HCT116 (cell line): ENCODE data around the gene SDK1. TPM values are rescaled to one million over a fixed set of nuclear protein-coding genes. Genes with fewer than 3 reads are reported as not detected.

ENCODE experiments used
- ATAC-seq: fragments of 200-7000 bp; cut with Tn5 transposase; 2 replicates; pipeline ENCODE4 v1.9.1; 2020; ENCODE audit warnings: mild to moderate bottlenecking, moderate library complexity
- BruUV-seq: library from RNA; stranded (reverse); fragments of 400-500 nt; replicated peaks from 2 replicates; lab custom pipeline; 2021; lab: Mats Ljungman, UMichigan
- CTCF ChIA-PET: fragments of 300-600 bp; sonication (Branson Sonifier 250); formaldehyde crosslinking; loops from one replicate; lab custom pipeline; 2021; ENCODE audit warnings: antibody characterized with exemption; lab: Charles Lee
- POLR2A ChIA-PET: fragments of 300-600, 350-600 bp; sonication (Branson Sonifier 250); formaldehyde crosslinking; loops from one replicate; lab custom pipeline; 2021; ENCODE audit warnings: antibody characterized with exemption; lab: Charles Lee
- RAD21 ChIA-PET, 2 experiments: fragments of 300-600 bp; sonication (Branson Sonifier 250); formaldehyde crosslinking; loops; one replicate each; lab custom pipeline; 2023; ENCODE audit warnings: low total read pairs in 2 of 2; ENCODE audit not compliant: uncharacterized antibody in 2 of 2, unreplicated experiment in 2 of 2, low non-redundant PET in 1 of 2; lab: Charles Lee
- DNase-seq: peaks from one replicate; pipeline ENCODE4 v3.0.0-alpha.2; 2010; ENCODE audit warnings: low read depth, low spot score
- H2AFZ ChIP-seq: fragments of 200-600 bp; shearing (Covaris generic), sonication (generic); 2 replicates; pipeline ENCODE4 v1.6.1; 2017; ENCODE audit warnings: low read depth, mixed run types, mixed read lengths, antibody characterized with exemption, low read length; ENCODE audit not compliant: poor library complexity, severe bottlenecking
- H3K27ac ChIP-seq: 2 replicates; pipeline ENCODE4 v1.5.1; 2012; ENCODE audit warnings: low read depth, low read length
- H3K27me3 ChIP-seq: fragments of 200-600 bp; sonication (generic); 2 replicates; pipeline ENCODE4 v1.6.1; 2016; ENCODE audit warnings: mixed run types, low read length, mixed read lengths; ENCODE audit not compliant: insufficient read depth
- H3K36me3 ChIP-seq, 2 experiments: fragments of 200-500 bp in 1 of 2; fragments of 200-600 bp in 1 of 2; sonication (Bioruptor generic) in 1 of 2; sonication (generic) in 1 of 2; 2 replicates each; pipeline versions ENCODE4 v1.5.1 to v1.6.1; 2014 to 2016; ENCODE audit warnings: low read length in 2 of 2, inconsistent platforms in 1 of 2, mixed read lengths in 1 of 2, mixed run types in 1 of 2; ENCODE audit not compliant: insufficient read depth in 2 of 2, control insufficient read depth in 1 of 2
- H3K4me1 ChIP-seq, 2 experiments: fragments of 200-600 bp in 1 of 2; sonication (generic) in 1 of 2; 2 replicates each; pipeline versions ENCODE4 v1.5.1 to v1.6.1; 2012 to 2017; ENCODE audit warnings: low read length in 2 of 2, inconsistent platforms in 1 of 2, mild to moderate bottlenecking in 1 of 2, mixed read lengths in 1 of 2, mixed run types in 1 of 2, moderate library complexity in 1 of 2; ENCODE audit not compliant: insufficient read depth in 2 of 2, control insufficient read depth in 1 of 2
- H3K4me2 ChIP-seq: fragments of 200-600 bp; sonication (generic); 2 replicates; pipeline ENCODE4 v1.6.1; 2017; ENCODE audit warnings: mixed run types, low read length, mixed read lengths
- H3K4me3 ChIP-seq, 2 experiments: fragments of 200-600 bp in 1 of 2; sonication (generic) in 1 of 2; replicated peaks in 1 of 2; 2 replicates each; pipeline ENCODE4 v1.5.1; 2011 to 2016; ENCODE audit warnings: low read length in 2 of 2, control low read depth in 1 of 2, low read depth in 1 of 2, mild to moderate bottlenecking in 1 of 2, mixed read lengths in 1 of 2, mixed run types in 1 of 2
- H3K79me2 ChIP-seq: fragments of 200-600 bp; sonication (generic); 2 replicates; pipeline ENCODE4 v1.6.1; 2017; ENCODE audit warnings: mild to moderate bottlenecking, mixed run types, low read length, moderate library complexity, mixed read lengths; ENCODE audit not compliant: insufficient read depth
- H3K9ac ChIP-seq: fragments of 200-600 bp; sonication (generic); 2 replicates; pipeline ENCODE4 v1.6.1; 2016; ENCODE audit warnings: low read length, mixed read lengths
- H3K9me2 ChIP-seq: fragments of 200-600 bp; sonication (generic), shearing (Covaris generic); 2 replicates; pipeline ENCODE4 v1.6.1; 2017; ENCODE audit warnings: mixed run types, mild to moderate bottlenecking, moderate library complexity; ENCODE audit not compliant: insufficient read depth
- H3K9me3 ChIP-seq, 2 experiments: fragments of 200-500 bp in 1 of 2; fragments of 200-600 bp in 1 of 2; sonication (Bioruptor generic) in 1 of 2; sonication (generic) in 1 of 2; 2 replicates each; pipeline ENCODE4 v1.6.1; 2014 to 2017; ENCODE audit warnings: low read length in 2 of 2, mixed read lengths in 2 of 2, inconsistent platforms in 1 of 2, low read depth in 1 of 2, mild to moderate bottlenecking in 1 of 2, mixed run types in 1 of 2, moderate library complexity in 1 of 2; ENCODE audit not compliant: control insufficient read depth in 1 of 2, insufficient read depth in 1 of 2
- H4K20me1 ChIP-seq: fragments of 200-600 bp; sonication (generic), shearing (Covaris generic); 2 replicates; pipeline ENCODE4 v1.6.1; 2017; ENCODE audit warnings: mixed run types, mild to moderate bottlenecking, moderate library complexity; ENCODE audit not compliant: insufficient read depth
- CBX3 ChIP-seq: IDR thresholded peaks from 2 replicates; pipeline ENCODE4 v1.6.1; 2012; ENCODE audit warnings: low read depth
- CEBPB ChIP-seq: IDR thresholded peaks from 2 replicates; pipeline ENCODE4 v1.6.1; 2012; ENCODE audit warnings: low read depth
- EGR1 ChIP-seq: IDR thresholded peaks from 2 replicates; pipeline ENCODE4 v1.6.1; 2012; ENCODE audit warnings: low read depth
- EZH2 ChIP-seq: fragments of 200-600 bp; sonication (generic); IDR thresholded peaks from 2 replicates; pipeline ENCODE4 v1.6.1; 2017; ENCODE audit warnings: antibody characterized with exemption, mixed run types
- EZH2phosphoT487 ChIP-seq: fragments of 200-600 bp; IDR thresholded peaks from 2 replicates; pipeline ENCODE4 v1.6.1; 2018; ENCODE audit warnings: antibody characterized with exemption, borderline replicate concordance
- FOSL1 ChIP-seq: IDR thresholded peaks from 2 replicates; pipeline ENCODE4 v1.6.1; 2012; ENCODE audit warnings: low read depth
- JUND ChIP-seq: IDR thresholded peaks from 2 replicates; pipeline ENCODE4 v1.6.1; 2012
- POLR2AphosphoS5 ChIP-seq: IDR thresholded peaks from 2 replicates; pipeline ENCODE4 v1.6.1; 2011; ENCODE audit warnings: mild to moderate bottlenecking, low read depth, low read length, moderate library complexity
- RAD21 ChIP-seq: IDR thresholded peaks from 2 replicates; pipeline ENCODE4 v1.6.1; 2012; ENCODE audit warnings: low read depth, mild to moderate bottlenecking
- SIN3A ChIP-seq: IDR thresholded peaks from 2 replicates; pipeline ENCODE4 v1.6.1; 2012; ENCODE audit warnings: low read depth
- SP1 ChIP-seq: IDR thresholded peaks from 2 replicates; pipeline ENCODE4 v1.6.1; 2012; ENCODE audit warnings: low read depth
- TCF7L2 ChIP-seq: IDR thresholded peaks from 2 replicates; pipeline ENCODE4 v1.7.0; 2011; ENCODE audit warnings: borderline replicate concordance, inconsistent platforms; ENCODE audit not compliant: insufficient read depth, insufficient read length; ENCODE audit errors: extremely low read depth
- ZFX ChIP-seq: fragments of 450-650 bp; IDR thresholded peaks from 2 replicates; pipeline ENCODE4 v1.6.1; 2017
- ZNF274 ChIP-seq: fragments of 200-500 bp; sonication (Bioruptor generic); IDR thresholded peaks from 2 replicates; pipeline ENCODE4 v1.6.1; 2014; ENCODE audit warnings: mild to moderate bottlenecking, low read depth, low read length, inconsistent platforms
- intact Hi-C: fragments of 100-400 bp; cut with micrococcal nuclease; formaldehyde crosslinking; loops from 2 replicates; pipeline ENCODE4 v1.10.0; 2022
- total RNA-seq: library from RNA; stranded (reverse); gene quantifications from one replicate; pipeline ENCODE4 v1.2.1, GENCODE V29; 2021; ENCODE audit not compliant: unreplicated experiment
- TF ChIP-seq, protein P1 (sequence below): IDR thresholded peaks from 2 replicates; pipeline ENCODE4 v1.6.1; 2011; ENCODE audit warnings: mild to moderate bottlenecking, low read length, moderate library complexity; ENCODE audit not compliant: insufficient replicate concordance; ENCODE audit errors: extremely low read depth
- TF ChIP-seq, protein P2 (sequence below): IDR thresholded peaks from 2 replicates; pipeline ENCODE4 v1.6.1; 2012
- TF ChIP-seq, protein P3 (sequence below): IDR thresholded peaks from 2 replicates; pipeline ENCODE4 v1.6.1; 2012

SDK1 gene
- total RNA-seq, 1 experiment from 2014 or later: 0.05 TPM

DNA sequence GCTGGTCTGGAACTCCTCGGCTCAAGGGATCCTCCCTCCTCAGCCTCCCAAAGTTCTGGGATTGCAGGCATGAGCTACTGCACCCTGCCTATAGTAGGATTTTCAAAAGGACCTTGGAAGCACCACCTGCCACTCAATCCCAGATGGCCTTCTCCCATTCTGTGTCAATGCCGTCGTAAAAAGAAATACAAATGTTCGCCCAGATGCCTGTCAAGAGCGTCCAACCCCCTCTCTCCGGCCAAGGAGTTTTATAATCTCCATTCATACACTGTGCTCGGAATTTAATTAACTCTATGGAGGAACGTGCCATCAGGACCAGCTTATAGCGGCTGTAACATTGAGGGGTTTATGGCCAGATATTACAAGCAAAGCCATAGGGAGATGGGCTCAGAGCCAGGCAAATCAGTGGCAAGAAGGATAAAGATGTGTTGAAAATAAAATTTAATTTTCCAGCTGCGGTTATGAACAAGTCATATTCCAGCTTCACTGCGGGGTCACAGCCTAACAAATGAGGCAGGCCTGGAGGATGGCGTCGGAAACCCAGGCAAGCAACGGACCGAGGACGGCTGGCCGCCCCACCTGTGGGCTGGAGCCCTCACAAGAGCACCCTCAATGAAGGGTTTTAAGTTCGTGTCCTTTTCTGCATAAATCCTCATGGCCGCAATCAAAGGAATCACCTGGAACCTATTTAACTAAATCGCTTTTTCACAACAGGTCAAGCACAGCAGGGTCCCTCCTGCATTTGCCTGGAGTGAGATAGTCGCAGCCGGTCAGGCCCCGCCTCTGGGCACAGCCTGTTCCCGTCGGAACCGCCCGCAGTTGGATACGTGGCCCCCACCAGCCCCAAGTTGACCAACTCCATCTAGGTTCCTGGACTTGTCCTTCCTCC lies 1006.5 kb downstream of the SDK1 start:
- BruUV-seq: no TSS peak
- no peak overlapping the region for H3K27ac ChIP-seq
- H4K20me1 ChIP-seq: no peaks in the 10 kb centered on the region
- POLR2A ChIA-PET: no interaction called here
- no peaks in the 10 kb centered on the region for H3K4me1 ChIP-seq
- H3K9me2 ChIP-seq: no peaks in the 10 kb centered on the region
- DNase-seq (no peak), ATAC-seq (no peak)
- RAD21 ChIA-PET: no interaction called here
- H3K9ac ChIP-seq: no peak overlapping the region
- TF ChIP-seq SP1 (no peak), CBX3 (no peak), TCF7L2 (no peak), POLR2AphosphoS5 (no peak), EZH2 (no peak), CEBPB (no peak), JUND (no peak), FOSL1 (no peak), EGR1 (no peak), SIN3A (no peak), EZH2phosphoT487 (no peak), ZFX (no peak), RAD21 (no peak), ZNF274 (no peak)
- TF ChIP-seq, protein P1, sequence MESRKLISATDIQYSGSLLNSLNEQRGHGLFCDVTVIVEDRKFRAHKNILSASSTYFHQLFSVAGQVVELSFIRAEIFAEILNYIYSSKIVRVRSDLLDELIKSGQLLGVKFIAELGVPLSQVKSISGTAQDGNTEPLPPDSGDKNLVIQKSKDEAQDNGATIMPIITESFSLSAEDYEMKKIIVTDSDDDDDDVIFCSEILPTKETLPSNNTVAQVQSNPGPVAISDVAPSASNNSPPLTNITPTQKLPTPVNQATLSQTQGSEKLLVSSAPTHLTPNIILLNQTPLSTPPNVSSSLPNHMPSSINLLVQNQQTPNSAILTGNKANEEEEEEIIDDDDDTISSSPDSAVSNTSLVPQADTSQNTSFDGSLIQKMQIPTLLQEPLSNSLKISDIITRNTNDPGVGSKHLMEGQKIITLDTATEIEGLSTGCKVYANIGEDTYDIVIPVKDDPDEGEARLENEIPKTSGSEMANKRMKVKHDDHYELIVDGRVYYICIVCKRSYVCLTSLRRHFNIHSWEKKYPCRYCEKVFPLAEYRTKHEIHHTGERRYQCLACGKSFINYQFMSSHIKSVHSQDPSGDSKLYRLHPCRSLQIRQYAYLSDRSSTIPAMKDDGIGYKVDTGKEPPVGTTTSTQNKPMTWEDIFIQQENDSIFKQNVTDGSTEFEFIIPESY: no peak
- TF ChIP-seq, protein P2, sequence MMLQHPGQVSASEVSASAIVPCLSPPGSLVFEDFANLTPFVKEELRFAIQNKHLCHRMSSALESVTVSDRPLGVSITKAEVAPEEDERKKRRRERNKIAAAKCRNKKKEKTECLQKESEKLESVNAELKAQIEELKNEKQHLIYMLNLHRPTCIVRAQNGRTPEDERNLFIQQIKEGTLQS: no peak
- TF ChIP-seq, protein P3, sequence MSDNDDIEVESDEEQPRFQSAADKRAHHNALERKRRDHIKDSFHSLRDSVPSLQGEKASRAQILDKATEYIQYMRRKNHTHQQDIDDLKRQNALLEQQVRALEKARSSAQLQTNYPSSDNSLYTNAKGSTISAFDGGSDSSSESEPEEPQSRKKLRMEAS: no peak
- no peaks in the 10 kb centered on the region for H3K27me3 ChIP-seq
- no peak overlapping the region for H3K4me3 ChIP-seq
- H3K9me3 ChIP-seq: no peaks in the 10 kb centered on the region
- no peak overlapping the region for H3K4me2 ChIP-seq
- no peak overlapping the region for H2AFZ ChIP-seq
- CTCF ChIA-PET: no interaction called here
- intact Hi-C loops: no loop called here
- H3K79me2 ChIP-seq: no peaks in the 10 kb centered on the region
- H3K36me3 ChIP-seq: no peaks in the 10 kb centered on the region
